ENCODE measurements around the gene ME3.
"Not testable (repeated sequence)": the region's sequence is repeated elsewhere in the genome, so short reads cannot be mapped to it uniquely, and the experiment has no call there.

Gene ME3

GRCh38 chr11:86580535-86580934, 91.9 kb downstream of the ME3 start:
- no peak for DNase-seq

- no peak for DNase-seq
Observed at GRCh38 chr11:86579406-86579731, 93.0 kb downstream of the ME3 start.

GRCh38 chr11:86578727-86579405, 93.5 kb downstream of the ME3 start:
- no peak for DNase-seq

GRCh38 chr11:86577644-86578636, 94.5 kb downstream of the ME3 start:
- DNase-seq: no peak

- no peak for DNase-seq
Observed at GRCh38 chr11:86576946-86577624, 95.3 kb downstream of the ME3 start.

- DNase-seq: no peak
Observed at GRCh38 chr11:86575927-86576326, 96.5 kb downstream of the ME3 start.

GRCh38 chr11:86575208-86575855, 97.1 kb downstream of the ME3 start:
- DNase-seq: no peak

GRCh38 chr11:86574493-86575207, 97.8 kb downstream of the ME3 start:
- DNase-seq: no peak

- DNase-seq: no peak
Observed at GRCh38 chr11:86571273-86571948, 101.0 kb downstream of the ME3 start.

GRCh38 chr11:86570451-86570850, 102.0 kb downstream of the ME3 start:
- DNase-seq: no peak

- DNase-seq: no peak
Observed at GRCh38 chr11:86570020-86570419, 102.4 kb downstream of the ME3 start.

- no peak for DNase-seq
Observed at GRCh38 chr11:86569109-86569508, 103.3 kb downstream of the ME3 start.

- no peak for DNase-seq
Observed at GRCh38 chr11:86565801-86566312, 106.6 kb downstream of the ME3 start.

- no peak for DNase-seq
Observed at GRCh38 chr11:86565388-86565787, 107.0 kb downstream of the ME3 start.

- DNase-seq: not testable (repeated sequence)
Observed at GRCh38 chr11:86562842-86563241, 109.6 kb downstream of the ME3 start.

- no peak for DNase-seq
Observed at GRCh38 chr11:86559311-86559945, 113.0 kb downstream of the ME3 start.

- DNase-seq: no peak
Observed at GRCh38 chr11:86558841-86559240, 113.6 kb downstream of the ME3 start.

- no peak for DNase-seq
Observed at GRCh38 chr11:86558207-86558606, 114.2 kb downstream of the ME3 start.

GRCh38 chr11:86555866-86556265, 116.5 kb downstream of the ME3 start:
- DNase-seq: no peak

GRCh38 chr11:86555401-86555800, 117.0 kb downstream of the ME3 start:
- DNase-seq: no peak

GRCh38 chr11:86553265-86553664, 119.2 kb downstream of the ME3 start:
- DNase-seq: no peak

All from CD4-positive, alpha-beta T cell treated with Interleukin-10 for 1 hour (primary cell).